HCT116 (cell line): Measurements from ENCODE around the gene GSTK1.

ENCODE experiments used
- EZH2 ChIP-seq: fragments of 200-600 bp; sonication (generic); IDR thresholded peaks from 2 replicates; pipeline ENCODE4 v1.6.1; 2017; ENCODE audit warnings: antibody characterized with exemption, mixed run types
- EZH2phosphoT487 ChIP-seq: fragments of 200-600 bp; IDR thresholded peaks from 2 replicates; pipeline ENCODE4 v1.6.1; 2018; ENCODE audit warnings: antibody characterized with exemption, borderline replicate concordance
- POLR2A ChIP-seq: IDR thresholded peaks from 2 replicates; pipeline ENCODE4 v1.7.0; 2011; ENCODE audit warnings: borderline replicate concordance; ENCODE audit not compliant: insufficient read depth, insufficient read length; ENCODE audit errors: extremely low read depth
- POLR2AphosphoS5 ChIP-seq: IDR thresholded peaks from 2 replicates; pipeline ENCODE4 v1.6.1; 2011; ENCODE audit warnings: mild to moderate bottlenecking, low read depth, low read length, moderate library complexity
- RAD21 ChIP-seq: IDR thresholded peaks from 2 replicates; pipeline ENCODE4 v1.6.1; 2012; ENCODE audit warnings: low read depth, mild to moderate bottlenecking
- SIN3A ChIP-seq: IDR thresholded peaks from 2 replicates; pipeline ENCODE4 v1.6.1; 2012; ENCODE audit warnings: low read depth
- YY1 ChIP-seq: IDR thresholded peaks from 2 replicates; pipeline ENCODE4 v1.6.1; 2011; ENCODE audit warnings: low read length, low read depth, moderate library complexity, mild to moderate bottlenecking; ENCODE audit not compliant: insufficient replicate concordance; ENCODE audit errors: extremely low read depth
- ZNF274 ChIP-seq: fragments of 200-500 bp; sonication (Bioruptor generic); IDR thresholded peaks from 2 replicates; pipeline ENCODE4 v1.6.1; 2014; ENCODE audit warnings: mild to moderate bottlenecking, low read depth, low read length, inconsistent platforms
- TF ChIP-seq, protein P1 (sequence below): IDR thresholded peaks from 2 replicates; pipeline ENCODE4 v1.6.1; 2012
- TF ChIP-seq, protein P2 (sequence below), 3 experiments: fragments of 200-600 bp in 1 of 3; sonication (generic) in 1 of 3; IDR thresholded peaks in 2 of 3; conservative IDR thresholded peaks in 1 of 3; 2 replicates each; pipeline ENCODE4 v1.5.1; 2012 to 2017; ENCODE audit warnings: low read depth in 2 of 3, low read length in 2 of 3, antibody characterized with exemption in 1 of 3, borderline replicate concordance in 1 of 3, control low read depth in 1 of 3, mild to moderate bottlenecking in 1 of 3, mixed read lengths in 1 of 3, mixed run types in 1 of 3, moderate library complexity in 1 of 3; ENCODE audit not compliant: insufficient read depth in 1 of 3
- TF ChIP-seq, protein P3 (sequence below): IDR thresholded peaks from 2 replicates; pipeline ENCODE4 v1.6.1; 2012
- TF ChIP-seq, protein P4 (sequence below): IDR thresholded peaks from 2 replicates; pipeline ENCODE4 v1.6.1; 2012; ENCODE audit warnings: low read depth

DNA sequence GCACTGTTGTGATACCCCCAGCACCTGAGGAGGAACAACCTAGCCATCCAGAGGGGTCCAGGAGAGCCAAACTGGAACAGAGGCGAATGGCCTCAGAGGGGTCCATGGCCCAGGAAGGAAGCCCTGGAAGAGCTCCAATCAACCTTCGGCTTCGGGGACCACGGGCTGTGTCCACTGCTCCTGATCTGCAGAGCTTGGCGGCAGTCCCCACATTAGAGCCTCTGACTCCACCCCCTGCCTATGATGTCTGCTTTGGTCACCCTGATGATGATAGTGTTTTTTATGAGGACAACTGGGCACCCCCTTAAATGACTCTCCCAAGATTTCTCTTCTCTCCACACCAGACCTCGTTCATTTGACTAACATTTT lies 23.3 kb downstream of the GSTK1 start:
- TF ChIP-seq, protein P1, sequence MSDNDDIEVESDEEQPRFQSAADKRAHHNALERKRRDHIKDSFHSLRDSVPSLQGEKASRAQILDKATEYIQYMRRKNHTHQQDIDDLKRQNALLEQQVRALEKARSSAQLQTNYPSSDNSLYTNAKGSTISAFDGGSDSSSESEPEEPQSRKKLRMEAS, result no peak
- TF ChIP-seq, protein P2, sequence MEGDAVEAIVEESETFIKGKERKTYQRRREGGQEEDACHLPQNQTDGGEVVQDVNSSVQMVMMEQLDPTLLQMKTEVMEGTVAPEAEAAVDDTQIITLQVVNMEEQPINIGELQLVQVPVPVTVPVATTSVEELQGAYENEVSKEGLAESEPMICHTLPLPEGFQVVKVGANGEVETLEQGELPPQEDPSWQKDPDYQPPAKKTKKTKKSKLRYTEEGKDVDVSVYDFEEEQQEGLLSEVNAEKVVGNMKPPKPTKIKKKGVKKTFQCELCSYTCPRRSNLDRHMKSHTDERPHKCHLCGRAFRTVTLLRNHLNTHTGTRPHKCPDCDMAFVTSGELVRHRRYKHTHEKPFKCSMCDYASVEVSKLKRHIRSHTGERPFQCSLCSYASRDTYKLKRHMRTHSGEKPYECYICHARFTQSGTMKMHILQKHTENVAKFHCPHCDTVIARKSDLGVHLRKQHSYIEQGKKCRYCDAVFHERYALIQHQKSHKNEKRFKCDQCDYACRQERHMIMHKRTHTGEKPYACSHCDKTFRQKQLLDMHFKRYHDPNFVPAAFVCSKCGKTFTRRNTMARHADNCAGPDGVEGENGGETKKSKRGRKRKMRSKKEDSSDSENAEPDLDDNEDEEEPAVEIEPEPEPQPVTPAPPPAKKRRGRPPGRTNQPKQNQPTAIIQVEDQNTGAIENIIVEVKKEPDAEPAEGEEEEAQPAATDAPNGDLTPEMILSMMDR (IDR thresholded peaks at IDR 0.05 in 2 of 3, conservative IDR thresholded peaks at IDR 0.05 in 1 of 3; ENCODE audit: borderline replicate concordance in 1 of 3, insufficient read depth in 1 of 3, low read depth in 2 of 3, low read length in 2 of 3), result no peak
- TF ChIP-seq POLR2A (no peak), YY1 (no peak), POLR2AphosphoS5 (no peak), EZH2 (no peak), RAD21 (no peak), SIN3A (no peak), ZNF274 (no peak), EZH2phosphoT487 (no peak)
- TF ChIP-seq, protein P3, sequence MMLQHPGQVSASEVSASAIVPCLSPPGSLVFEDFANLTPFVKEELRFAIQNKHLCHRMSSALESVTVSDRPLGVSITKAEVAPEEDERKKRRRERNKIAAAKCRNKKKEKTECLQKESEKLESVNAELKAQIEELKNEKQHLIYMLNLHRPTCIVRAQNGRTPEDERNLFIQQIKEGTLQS, result no peak
- TF ChIP-seq, protein P4, sequence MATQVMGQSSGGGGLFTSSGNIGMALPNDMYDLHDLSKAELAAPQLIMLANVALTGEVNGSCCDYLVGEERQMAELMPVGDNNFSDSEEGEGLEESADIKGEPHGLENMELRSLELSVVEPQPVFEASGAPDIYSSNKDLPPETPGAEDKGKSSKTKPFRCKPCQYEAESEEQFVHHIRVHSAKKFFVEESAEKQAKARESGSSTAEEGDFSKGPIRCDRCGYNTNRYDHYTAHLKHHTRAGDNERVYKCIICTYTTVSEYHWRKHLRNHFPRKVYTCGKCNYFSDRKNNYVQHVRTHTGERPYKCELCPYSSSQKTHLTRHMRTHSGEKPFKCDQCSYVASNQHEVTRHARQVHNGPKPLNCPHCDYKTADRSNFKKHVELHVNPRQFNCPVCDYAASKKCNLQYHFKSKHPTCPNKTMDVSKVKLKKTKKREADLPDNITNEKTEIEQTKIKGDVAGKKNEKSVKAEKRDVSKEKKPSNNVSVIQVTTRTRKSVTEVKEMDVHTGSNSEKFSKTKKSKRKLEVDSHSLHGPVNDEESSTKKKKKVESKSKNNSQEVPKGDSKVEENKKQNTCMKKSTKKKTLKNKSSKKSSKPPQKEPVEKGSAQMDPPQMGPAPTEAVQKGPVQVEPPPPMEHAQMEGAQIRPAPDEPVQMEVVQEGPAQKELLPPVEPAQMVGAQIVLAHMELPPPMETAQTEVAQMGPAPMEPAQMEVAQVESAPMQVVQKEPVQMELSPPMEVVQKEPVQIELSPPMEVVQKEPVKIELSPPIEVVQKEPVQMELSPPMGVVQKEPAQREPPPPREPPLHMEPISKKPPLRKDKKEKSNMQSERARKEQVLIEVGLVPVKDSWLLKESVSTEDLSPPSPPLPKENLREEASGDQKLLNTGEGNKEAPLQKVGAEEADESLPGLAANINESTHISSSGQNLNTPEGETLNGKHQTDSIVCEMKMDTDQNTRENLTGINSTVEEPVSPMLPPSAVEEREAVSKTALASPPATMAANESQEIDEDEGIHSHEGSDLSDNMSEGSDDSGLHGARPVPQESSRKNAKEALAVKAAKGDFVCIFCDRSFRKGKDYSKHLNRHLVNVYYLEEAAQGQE, result no peak
